Measurements from ENCODE around the gene TMEM92. TPM values are rescaled to one million over a fixed set of nuclear protein-coding genes. Genes with fewer than 3 reads are reported as not detected.
"Not testable (repeated sequence)": the region's sequence is repeated elsewhere in the genome, so short reads cannot be mapped to it uniquely, and the experiment has no call there.

Gene TMEM92
- total and polyA plus RNA-seq, 7 experiments from 2014 or later, result 0.10 TPM; not detected in 6

DNA sequence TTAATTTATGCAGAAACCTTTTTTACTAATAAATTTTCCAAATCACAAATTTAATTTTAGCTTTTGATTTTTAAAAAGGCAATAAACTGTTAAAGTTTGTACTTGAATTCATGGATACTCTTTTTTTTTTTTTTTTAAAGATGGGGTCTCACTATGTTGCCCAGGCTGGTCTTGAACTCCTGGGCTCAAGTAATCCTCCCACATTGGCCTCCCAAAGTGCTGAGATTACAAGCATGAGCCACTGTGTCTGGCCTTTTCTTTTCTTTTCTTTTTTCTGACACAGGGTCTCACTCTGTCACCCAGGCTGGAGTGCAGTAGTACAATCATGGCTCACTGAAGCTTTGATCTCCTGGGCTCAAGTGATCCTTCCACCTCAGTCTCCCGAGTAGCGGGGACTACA lies 42.4 kb downstream of the TMEM92 start:
- CTCF ChIA-PET, result not testable (repeated sequence)

DNA sequence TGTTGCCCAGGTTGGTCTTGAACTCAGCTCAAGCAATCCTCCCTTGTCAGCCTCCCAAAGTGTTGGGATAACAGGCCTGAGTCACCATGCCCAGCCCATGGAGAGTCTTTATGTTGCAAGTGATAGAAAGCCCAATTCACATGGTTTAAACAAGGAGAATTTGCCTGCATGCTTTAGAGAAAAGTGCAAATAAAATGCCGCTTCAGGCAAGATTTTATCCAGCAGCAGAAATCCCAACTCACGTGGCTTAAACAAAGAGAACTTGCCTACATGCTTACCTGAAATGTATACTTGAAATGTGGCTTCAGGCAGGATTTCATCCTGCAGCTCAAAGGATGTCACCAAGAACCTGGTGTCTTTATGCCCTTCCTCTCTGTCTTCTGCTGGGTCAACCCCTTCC lies 42.9 kb downstream of the TMEM92 start:
- POLR2A ChIA-PET, result no interaction called here

More for the DNA sequence above, 42.4 kb downstream of the TMEM92 start:
- H3K9me3 ChIP-seq (ENCODE audit: control insufficient read depth in 2 of 3, low read length in 3 of 3); H3K27ac Mint-ChIP-seq; H3K27ac ChIP-seq (ENCODE audit: low read depth, low read length); H3K4me1 ChIP-seq (ENCODE audit: control insufficient read depth in 2 of 2, insufficient read depth in 2 of 2, low read length in 2 of 2); H3K36me3 ChIP-seq (ENCODE audit: control insufficient read depth in 2 of 3, insufficient read depth in 3 of 3, low read length in 3 of 3); DNase-seq; H3K4me1 Mint-ChIP-seq; H3K9me3 Mint-ChIP-seq; intact Hi-C loops (cut with micrococcal nuclease); H3K27me3 ChIP-seq (ENCODE audit: control insufficient read depth in 2 of 2, insufficient read depth in 2 of 2, low read length in 2 of 2); H3K4me3 ChIP-seq (ENCODE audit: low read length); ATAC-seq; H3K36me3 Mint-ChIP-seq; H3K4me3 Mint-ChIP-seq: not testable (repeated sequence)
- peaks cover 0 to 14% (median 4%) of the 10 kb centered on the region in 5 donors for H3K27me3 Mint-ChIP-seq
- POLR2A ChIA-PET, result interaction anchor here (0.6 to 0.8 kb wide), 3 partner anchors 28 to 635 kb away, joined by 3 to 5 read pairs (median 3); no protein-coding TSS in a partner anchor

DNA sequence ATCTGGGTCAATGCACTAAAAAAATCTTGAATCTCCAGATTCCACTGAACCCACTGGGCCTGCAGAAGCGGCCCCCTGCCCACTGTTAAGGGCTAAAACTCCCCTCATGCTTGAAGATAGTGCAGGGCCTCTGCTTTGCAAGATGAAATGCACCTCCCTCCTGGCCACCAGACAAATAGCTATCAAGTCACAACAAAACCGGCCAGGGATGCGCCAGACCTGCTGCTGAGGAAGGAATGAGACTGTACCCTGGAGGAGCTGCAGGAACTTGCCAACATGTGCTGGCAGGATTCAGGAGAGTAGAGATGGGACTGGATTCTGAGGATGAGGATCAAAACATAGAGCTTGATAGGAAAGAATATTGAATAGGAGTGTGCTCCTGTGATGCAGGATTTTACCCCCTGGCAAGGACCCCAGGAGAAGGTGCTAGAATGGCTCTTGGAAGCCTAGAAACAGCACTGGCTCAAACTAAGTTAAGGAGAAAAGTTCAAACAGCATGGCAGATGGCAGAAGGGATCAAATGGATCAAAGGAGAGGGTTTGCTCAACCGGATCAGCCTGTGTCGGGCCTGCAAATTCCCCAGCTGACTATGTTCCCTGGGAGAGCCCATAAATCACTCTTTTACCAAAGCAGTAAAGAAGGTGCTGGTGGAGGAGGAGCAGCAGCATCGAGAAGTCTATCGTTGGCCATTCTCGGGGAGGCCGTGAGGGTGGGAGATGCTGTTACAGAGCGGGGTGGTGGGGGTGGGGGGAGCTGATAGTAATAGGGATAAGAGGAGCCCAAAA lies 44.4 kb downstream of the TMEM92 start:
- DNase-seq, result no peak
- CTCF ChIA-PET, result no interaction called here
- H3K4me1 ChIP-seq (ENCODE audit: control insufficient read depth in 2 of 2, insufficient read depth in 2 of 2, low read length in 2 of 2), result no peaks in the 10 kb centered on the region
- Mint-ChIP-seq H3K9me3 (no peaks in the 10 kb centered on the region), H3K4me1 (no peaks in the 10 kb centered on the region), H3K4me3 (no peak overlapping the region), H3K36me3 (no peaks in the 10 kb centered on the region), H3K27me3 (peaks cover 0 to 4% (median 2%) of the 10 kb centered on the region in 5 donors), H3K27ac (no peak overlapping the region)
- H3K4me3 ChIP-seq (ENCODE audit: low read length), result no peak overlapping the region
- H3K27me3 ChIP-seq (ENCODE audit: control insufficient read depth in 2 of 2, insufficient read depth in 2 of 2, low read length in 2 of 2), result no peaks in the 10 kb centered on the region
- intact Hi-C loops (cut with micrococcal nuclease), result no loop called here
- no peaks in the 10 kb centered on the region for H3K36me3 ChIP-seq (ENCODE audit: control insufficient read depth in 2 of 3, insufficient read depth in 3 of 3, low read length in 3 of 3)
- ATAC-seq, result no peak
- H3K27ac ChIP-seq (ENCODE audit: low read depth, low read length), result no peak overlapping the region
- POLR2A ChIA-PET, result no interaction called here
- no peaks in the 10 kb centered on the region for H3K9me3 ChIP-seq (ENCODE audit: control insufficient read depth in 2 of 3, low read length in 3 of 3)

More for the DNA sequence above, 42.9 kb downstream of the TMEM92 start:
- Mint-ChIP-seq H3K4me3 (no peak overlapping the region), H3K4me1 (no peaks in the 10 kb centered on the region), H3K27me3 (peaks cover 0 to 14% (median 4%) of the 10 kb centered on the region in 5 donors), H3K9me3 (no peaks in the 10 kb centered on the region), H3K27ac (no peak overlapping the region), H3K36me3 (no peaks in the 10 kb centered on the region)
- Histone ChIP-seq H3K36me3 (ENCODE audit: control insufficient read depth in 2 of 3, insufficient read depth in 3 of 3, low read length in 3 of 3) (no peaks in the 10 kb centered on the region), H3K27me3 (ENCODE audit: control insufficient read depth in 2 of 2, insufficient read depth in 2 of 2, low read length in 2 of 2) (no peaks in the 10 kb centered on the region), H3K27ac (ENCODE audit: low read depth, low read length) (no peak overlapping the region), H3K4me1 (ENCODE audit: control insufficient read depth in 2 of 2, insufficient read depth in 2 of 2, low read length in 2 of 2) (no peaks in the 10 kb centered on the region), H3K4me3 (ENCODE audit: low read length) (no peak overlapping the region), H3K9me3 (ENCODE audit: control insufficient read depth in 2 of 3, low read length in 3 of 3) (no peaks in the 10 kb centered on the region)
- intact Hi-C loops (cut with micrococcal nuclease), result no loop called here
- DNase-seq, result no peak
- CTCF ChIA-PET, result no interaction called here
- ATAC-seq, result no peak

DNA sequence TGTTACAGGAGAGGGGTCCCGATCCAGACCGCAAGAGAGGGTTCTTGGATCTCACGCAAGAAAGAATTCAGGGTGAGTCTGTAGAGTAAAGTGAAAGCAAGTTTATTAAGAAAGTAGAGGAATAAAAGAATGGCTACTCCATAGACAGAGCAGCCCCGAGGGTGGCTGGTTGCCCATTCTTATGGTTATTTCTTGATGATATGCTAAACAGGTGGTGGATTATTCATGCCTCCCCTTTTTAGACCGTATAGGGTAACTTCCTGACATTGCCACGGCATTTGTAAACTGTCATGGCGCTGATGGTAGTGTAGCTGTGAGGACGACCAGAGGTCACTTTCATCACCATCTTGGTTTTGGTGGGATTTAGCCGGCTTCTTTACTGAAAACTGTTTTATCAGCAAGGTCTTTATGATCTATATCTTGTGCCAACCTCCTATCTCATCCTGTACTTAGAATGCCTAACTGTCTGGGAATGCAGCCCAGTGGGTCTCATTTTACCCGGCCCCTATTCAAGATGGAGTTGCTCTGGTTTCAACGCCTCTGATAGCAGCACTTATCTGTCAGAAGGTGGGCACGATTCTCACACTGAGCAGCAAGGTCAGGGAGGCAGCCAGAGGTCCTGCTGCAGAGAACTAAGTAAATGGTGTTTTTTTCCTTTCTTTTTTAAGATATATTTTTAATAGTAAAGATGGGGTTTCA lies 45.2 kb downstream of the TMEM92 start:
- no peaks in the 10 kb centered on the region for H3K4me1 Mint-ChIP-seq
- Histone ChIP-seq H3K27ac (ENCODE audit: low read depth, low read length) (no peak overlapping the region), H3K9me3 (ENCODE audit: control insufficient read depth in 2 of 3, low read length in 3 of 3) (no peaks in the 10 kb centered on the region), H3K4me3 (ENCODE audit: low read length) (no peak overlapping the region), H3K36me3 (ENCODE audit: control insufficient read depth in 2 of 3, insufficient read depth in 3 of 3, low read length in 3 of 3) (no peaks in the 10 kb centered on the region), H3K27me3 (ENCODE audit: control insufficient read depth in 2 of 2, insufficient read depth in 2 of 2, low read length in 2 of 2) (no peaks in the 10 kb centered on the region), H3K4me1 (ENCODE audit: control insufficient read depth in 2 of 2, insufficient read depth in 2 of 2, low read length in 2 of 2) (no peaks in the 10 kb centered on the region)
- ATAC-seq (no peak), DNase-seq (no peak)
- intact Hi-C loops (cut with micrococcal nuclease), result no loop called here
- peaks cover 0 to 3% (median 0%) of the 10 kb centered on the region in 5 donors for H3K27me3 Mint-ChIP-seq
- no peaks in the 10 kb centered on the region for H3K36me3 Mint-ChIP-seq
- POLR2A ChIA-PET, result no interaction called here
- CTCF ChIA-PET, result interaction anchor here (0.6 kb wide), 1 partner anchor 119 kb away, joined by 3 read pairs; no protein-coding TSS in a partner anchor
- no peaks in the 10 kb centered on the region for H3K9me3 Mint-ChIP-seq
- H3K27ac Mint-ChIP-seq, result no peak overlapping the region
- H3K4me3 Mint-ChIP-seq, result no peak overlapping the region

DNA sequence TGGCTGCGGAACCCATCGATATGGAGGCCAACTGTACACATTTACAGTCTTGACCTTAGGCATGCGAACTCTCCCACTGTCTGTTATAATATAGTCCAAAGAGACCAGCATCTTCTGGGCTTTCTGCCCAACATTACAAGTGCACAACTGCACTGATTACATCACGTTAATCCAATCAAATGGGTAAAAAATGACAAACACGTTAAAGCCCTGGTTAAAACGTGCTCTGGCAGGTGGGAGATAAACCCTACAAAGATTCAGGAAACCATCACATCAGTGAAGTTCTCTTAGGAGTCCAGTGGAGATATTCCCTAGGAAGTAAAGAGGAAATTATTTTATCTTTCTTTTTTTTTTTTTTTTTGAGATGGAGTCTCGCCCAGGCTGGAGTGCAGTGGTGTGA lies 48.0 kb downstream of the TMEM92 start:
- ChIA-PET POLR2A (no interaction called here), CTCF (no interaction called here)
- DNase-seq (no peak), ATAC-seq (no peak)
- Mint-ChIP-seq H3K4me1 (peaks cover 0 to 2% (median 0%) of the 10 kb centered on the region in 7 donors), H3K36me3 (no peaks in the 10 kb centered on the region), H3K27me3 (no peaks in the 10 kb centered on the region), H3K4me3 (no peak overlapping the region), H3K27ac (no peak overlapping the region), H3K9me3 (no peaks in the 10 kb centered on the region)
- Histone ChIP-seq H3K27me3 (ENCODE audit: control insufficient read depth in 2 of 2, insufficient read depth in 2 of 2, low read length in 2 of 2) (no peaks in the 10 kb centered on the region), H3K9me3 (ENCODE audit: control insufficient read depth in 2 of 3, low read length in 3 of 3) (no peaks in the 10 kb centered on the region), H3K4me1 (ENCODE audit: control insufficient read depth in 2 of 2, insufficient read depth in 2 of 2, low read length in 2 of 2) (no peaks in the 10 kb centered on the region), H3K27ac (ENCODE audit: low read depth, low read length) (no peak overlapping the region), H3K4me3 (ENCODE audit: low read length) (no peak overlapping the region), H3K36me3 (ENCODE audit: control insufficient read depth in 2 of 3, insufficient read depth in 3 of 3, low read length in 3 of 3) (no peaks in the 10 kb centered on the region)
- intact Hi-C loops (cut with micrococcal nuclease), result no loop called here

DNA sequence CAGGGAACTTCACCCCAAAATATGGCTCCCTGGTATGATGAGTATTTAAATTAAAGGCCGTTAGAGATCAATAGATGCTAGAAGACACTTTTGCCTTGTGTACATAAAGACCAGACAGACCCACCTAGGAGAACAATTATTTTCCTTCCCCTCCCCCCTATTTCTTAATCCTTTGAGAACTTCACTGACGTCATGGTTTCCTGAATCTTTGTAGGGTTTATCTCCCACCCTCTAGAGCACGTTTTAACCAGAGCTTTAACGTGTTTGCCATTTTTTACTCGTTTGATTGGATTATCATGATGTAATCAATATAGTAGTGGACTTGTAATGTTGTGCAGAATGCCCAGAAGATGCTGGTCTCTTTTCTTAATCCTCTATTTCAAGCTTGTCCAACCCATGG lies 48.8 kb downstream of the TMEM92 start:
- Mint-ChIP-seq H3K4me3 (no peak overlapping the region), H3K4me1 (peaks cover 0 to 2% (median 0%) of the 10 kb centered on the region in 7 donors), H3K9me3 (no peaks in the 10 kb centered on the region), H3K27ac (no peak overlapping the region), H3K36me3 (no peaks in the 10 kb centered on the region), H3K27me3 (no peaks in the 10 kb centered on the region)
- ChIA-PET POLR2A (no interaction called here), CTCF (interaction anchor here (0.6 kb wide), 1 partner anchor 716 kb away, joined by 4 read pairs; no protein-coding TSS in a partner anchor)
- Histone ChIP-seq H3K9me3 (ENCODE audit: control insufficient read depth in 2 of 3, low read length in 3 of 3) (no peaks in the 10 kb centered on the region), H3K4me3 (ENCODE audit: low read length) (no peak overlapping the region), H3K27ac (ENCODE audit: low read depth, low read length) (no peak overlapping the region), H3K4me1 (ENCODE audit: control insufficient read depth in 2 of 2, insufficient read depth in 2 of 2, low read length in 2 of 2) (no peaks in the 10 kb centered on the region), H3K27me3 (ENCODE audit: control insufficient read depth in 2 of 2, insufficient read depth in 2 of 2, low read length in 2 of 2) (no peaks in the 10 kb centered on the region), H3K36me3 (ENCODE audit: control insufficient read depth in 2 of 3, insufficient read depth in 3 of 3, low read length in 3 of 3) (no peaks in the 10 kb centered on the region)
- ATAC-seq, result no peak
- DNase-seq, result no peak
- intact Hi-C loops (cut with micrococcal nuclease), result no loop called here
